CD8-positive, alpha-beta memory T cell (primary cell): Measurements from ENCODE around the gene PRDM16. TPM values are rescaled to one million over a fixed set of nuclear protein-coding genes. Genes with fewer than 3 reads are reported as not detected.
"Not testable (repeated sequence)": the region's sequence is repeated elsewhere in the genome, so short reads cannot be mapped to it uniquely, and the experiment has no call there.

ENCODE experiments used
- CTCF ChIA-PET: fragments of 350-600 bp; sonication (Branson Sonifier 250); formaldehyde crosslinking; loops from one replicate; lab custom pipeline; 2021; ENCODE audit warnings: antibody characterized with exemption; lab: Charles Lee
- POLR2A ChIA-PET: fragments of 350-600 bp; sonication (Branson Sonifier 250); formaldehyde crosslinking; loops from one replicate; lab custom pipeline; 2021; ENCODE audit warnings: antibody characterized with exemption; lab: Charles Lee
- DNase-seq, 5 donors: peaks; one replicate each; pipeline versions ENCODE4 v3.0.0 to v3.0.0-alpha.2; 2020 to 2022; ENCODE audit warnings: mixed read lengths in 1 of 5
- H3K27ac ChIP-seq: one replicate; pipeline ENCODE4 v1.7.0; 2013; ENCODE audit warnings: low read depth, mild to moderate bottlenecking, low read length, moderate library complexity
- H3K27me3 ChIP-seq: 2 replicates; pipeline ENCODE4 v1.7.0; 2013; ENCODE audit warnings: low read length, mild to moderate bottlenecking; ENCODE audit not compliant: insufficient read depth, poor library complexity, severe bottlenecking
- H3K36me3 ChIP-seq: 2 replicates; pipeline ENCODE4 v1.7.0; 2013; ENCODE audit warnings: mild to moderate bottlenecking, low read length, moderate library complexity; ENCODE audit not compliant: insufficient read depth
- H3K4me1 ChIP-seq: 2 replicates; pipeline ENCODE4 v1.7.0; 2013; ENCODE audit warnings: mild to moderate bottlenecking, low read length, moderate library complexity; ENCODE audit not compliant: insufficient read depth
- H3K4me3 ChIP-seq: 2 replicates; pipeline ENCODE4 v1.7.0; 2013; ENCODE audit warnings: mild to moderate bottlenecking, low read length
- H3K9me3 ChIP-seq: 2 replicates; pipeline ENCODE4 v1.7.0; 2013; ENCODE audit warnings: mild to moderate bottlenecking, low read length
- H3K27ac Mint-ChIP-seq, 8 donors: one replicate each; pipeline ENCODE4 v1.8.0; 2020 to 2021; ENCODE audit warnings: mixed read lengths in 8 of 8, mild to moderate bottlenecking in 6 of 8, inconsistent platforms in 3 of 8, moderate library complexity in 3 of 8
- H3K27me3 Mint-ChIP-seq, 2 donors: one replicate each; pipeline ENCODE4 v1.8.0; 2020 to 2021; ENCODE audit warnings: mixed read lengths in 2 of 2, mild to moderate bottlenecking in 1 of 2, moderate library complexity in 1 of 2
- H3K36me3 Mint-ChIP-seq, 3 donors: one replicate each; pipeline ENCODE4 v1.8.0; 2020 to 2021; ENCODE audit warnings: mixed read lengths in 3 of 3, inconsistent platforms in 1 of 3, mild to moderate bottlenecking in 1 of 3
- H3K4me1 Mint-ChIP-seq, 3 donors: one replicate each; pipeline ENCODE4 v1.8.0; 2020 to 2021; ENCODE audit warnings: mixed read lengths in 3 of 3, inconsistent platforms in 1 of 3, mild to moderate bottlenecking in 1 of 3
- H3K4me3 Mint-ChIP-seq, 7 donors: one replicate each; pipeline ENCODE4 v1.8.0; 2020 to 2021; ENCODE audit warnings: mixed read lengths in 7 of 7, mild to moderate bottlenecking in 6 of 7, moderate library complexity in 4 of 7, inconsistent platforms in 2 of 7
- H3K9me3 Mint-ChIP-seq, 5 donors: one replicate each; pipeline ENCODE4 v1.8.0; 2020 to 2022; ENCODE audit warnings: mixed read lengths in 5 of 5, mild to moderate bottlenecking in 3 of 5, moderate library complexity in 2 of 5, inconsistent platforms in 1 of 5
- polyA plus RNA-seq: library from polyadenylated mRNA; unstranded; fragments of 300-500 nt; fragmentation: Illumina TruSeq; gene quantifications from one replicate; pipeline ENCODE4 v1.2.3, GENCODE V29; 2021
- total RNA-seq, 2 experiments: library from RNA; stranded (reverse); gene quantifications; one replicate each; pipeline ENCODE4 v1.2.3, GENCODE V29; 2021

The PRDM16 gene
- total and polyA plus RNA-seq, 3 experiments from 2014 or later, result not detected

DNA sequence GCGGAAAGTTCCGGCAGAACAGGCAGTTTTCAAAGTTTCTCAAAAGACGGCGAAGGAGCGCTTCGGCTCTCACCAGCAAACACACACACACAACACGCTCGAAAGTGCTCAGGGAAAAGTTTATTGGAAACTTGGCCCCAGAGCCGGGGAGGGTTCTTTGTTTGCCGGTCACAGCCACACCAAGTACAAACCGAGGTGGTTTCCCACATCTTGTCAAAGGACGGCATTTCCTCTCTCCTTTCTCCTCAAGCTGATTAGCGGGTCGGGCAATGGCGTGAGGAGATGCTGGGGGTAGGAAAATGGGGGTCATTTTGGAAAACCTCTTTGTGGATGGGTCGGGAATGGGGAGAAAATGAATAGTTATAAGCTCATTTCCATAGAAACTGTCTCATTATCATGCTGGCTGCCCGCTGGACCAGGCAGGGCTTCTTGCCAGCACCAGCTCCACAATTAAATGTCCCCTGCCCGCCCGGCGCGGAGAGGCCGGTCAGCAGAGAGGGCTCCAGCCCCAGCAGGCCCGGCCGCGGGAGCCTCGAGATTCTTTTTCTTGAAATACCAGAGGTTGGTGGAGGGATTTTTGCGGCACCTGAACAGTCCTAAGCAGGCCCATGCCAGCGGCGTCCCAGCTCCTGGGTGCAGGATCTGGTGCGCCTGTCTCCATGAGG is 92.3 kb downstream of the PRDM16 start:
- DNase-seq, result no peak
- POLR2A ChIA-PET, result no interaction called here
- H3K36me3 Mint-ChIP-seq, result no peaks in the 10 kb centered on the region
- no peaks in the 10 kb centered on the region for H3K9me3 Mint-ChIP-seq
- no peaks in the 10 kb centered on the region for H3K4me1 ChIP-seq
- peaks cover 7% of the 10 kb centered on the region for H3K27me3 ChIP-seq
- H3K4me1 Mint-ChIP-seq, result peaks cover 4 to 7% (median 7%) of the 10 kb centered on the region in 3 donors
- peaks cover 16 to 20% of the 10 kb centered on the region in 2 donors for H3K27me3 Mint-ChIP-seq
- H3K36me3 ChIP-seq, result no peaks in the 10 kb centered on the region
- H3K9me3 ChIP-seq, result no peaks in the 10 kb centered on the region
- H3K4me3 Mint-ChIP-seq, result peak overlapping the region in 3 of 7 donors; percentile 48 to 59 (median 54)
- no peak overlapping the region for H3K27ac ChIP-seq
- CTCF ChIA-PET, result no interaction called here
- no peak overlapping the region for H3K4me3 ChIP-seq
- no peak overlapping the region for H3K27ac Mint-ChIP-seq

DNA sequence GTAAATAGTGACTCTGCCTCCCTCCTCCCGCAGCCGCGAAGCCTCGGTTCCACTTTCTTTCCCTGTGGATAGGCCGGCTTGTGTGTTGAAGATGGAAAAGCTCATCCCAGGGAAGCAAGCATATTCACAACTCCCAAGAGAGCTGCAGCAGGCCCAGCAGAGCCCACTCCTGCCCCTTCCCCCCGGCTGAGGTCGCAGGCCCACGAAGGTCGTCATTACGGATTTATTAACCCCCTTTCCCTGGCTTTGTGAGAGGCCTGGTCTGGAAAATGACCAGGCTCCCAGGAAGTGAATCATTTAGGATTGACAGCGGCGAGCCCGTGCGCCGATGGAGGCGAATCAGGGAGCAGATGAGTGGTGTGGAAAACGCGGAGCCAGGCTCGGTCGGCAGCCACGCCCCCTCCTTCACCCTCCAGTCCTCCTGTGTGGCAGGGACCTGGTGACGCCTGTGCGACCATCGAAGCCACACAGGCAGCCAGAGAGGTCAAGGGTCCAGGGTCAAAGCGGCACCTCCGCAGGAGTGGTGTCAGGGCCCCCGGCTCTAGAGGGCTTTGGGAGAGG is 93.4 kb downstream of the PRDM16 start:
- Histone ChIP-seq H3K27me3 (peaks cover 4% of the 10 kb centered on the region), H3K27ac (no peak overlapping the region), H3K4me3 (no peak overlapping the region), H3K4me1 (no peaks in the 10 kb centered on the region), H3K9me3 (no peaks in the 10 kb centered on the region), H3K36me3 (no peaks in the 10 kb centered on the region)
- CTCF ChIA-PET, result no interaction called here
- Mint-ChIP-seq H3K4me3 (no peak overlapping the region), H3K9me3 (no peaks in the 10 kb centered on the region), H3K4me1 (peaks cover 4 to 7% (median 7%) of the 10 kb centered on the region in 3 donors), H3K27me3 (peaks cover 11 to 16% of the 10 kb centered on the region in 2 donors), H3K27ac (no peak overlapping the region), H3K36me3 (no peaks in the 10 kb centered on the region)
- POLR2A ChIA-PET, result no interaction called here
- DNase-seq, result no peak

DNA sequence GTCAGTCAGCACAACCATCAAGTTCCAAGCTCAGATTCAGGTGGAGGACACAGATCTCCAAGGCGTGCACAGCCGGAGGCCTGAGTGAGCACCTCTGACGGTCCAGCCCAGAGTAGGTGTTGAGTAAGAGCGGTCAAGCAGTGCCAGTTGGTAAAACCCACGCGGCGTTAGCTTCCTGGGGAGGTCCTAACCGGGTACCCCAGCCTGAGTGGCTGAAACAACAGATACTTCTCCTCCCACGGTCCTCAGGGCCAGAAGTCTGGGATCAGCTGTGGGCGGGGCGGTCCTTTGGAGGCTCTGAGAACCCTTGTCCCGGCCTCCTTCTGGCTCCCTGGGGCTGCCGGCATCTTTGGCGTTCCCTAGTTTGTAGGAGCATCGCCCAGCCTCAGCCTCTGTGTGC is 94.4 kb downstream of the PRDM16 start:
- H3K4me3 ChIP-seq, result no peak overlapping the region
- H3K27ac ChIP-seq, result no peak overlapping the region
- H3K27me3 ChIP-seq, result peaks cover 4% of the 10 kb centered on the region
- no peaks in the 10 kb centered on the region for H3K9me3 ChIP-seq
- DNase-seq, result peak in 1 of 5 donors; percentile 39
- CTCF ChIA-PET, result no interaction called here
- peaks cover 11 to 12% of the 10 kb centered on the region in 2 donors for H3K27me3 Mint-ChIP-seq
- H3K36me3 Mint-ChIP-seq, result no peaks in the 10 kb centered on the region
- no peak overlapping the region for H3K4me3 Mint-ChIP-seq
- no peaks in the 10 kb centered on the region for H3K4me1 ChIP-seq
- H3K9me3 Mint-ChIP-seq, result no peaks in the 10 kb centered on the region
- H3K27ac Mint-ChIP-seq, result peak overlapping the region in 1 of 8 donors; percentile 3
- no peaks in the 10 kb centered on the region for H3K36me3 ChIP-seq
- H3K4me1 Mint-ChIP-seq, result peaks cover 4 to 7% (median 7%) of the 10 kb centered on the region in 3 donors
- POLR2A ChIA-PET, result no interaction called here

DNA sequence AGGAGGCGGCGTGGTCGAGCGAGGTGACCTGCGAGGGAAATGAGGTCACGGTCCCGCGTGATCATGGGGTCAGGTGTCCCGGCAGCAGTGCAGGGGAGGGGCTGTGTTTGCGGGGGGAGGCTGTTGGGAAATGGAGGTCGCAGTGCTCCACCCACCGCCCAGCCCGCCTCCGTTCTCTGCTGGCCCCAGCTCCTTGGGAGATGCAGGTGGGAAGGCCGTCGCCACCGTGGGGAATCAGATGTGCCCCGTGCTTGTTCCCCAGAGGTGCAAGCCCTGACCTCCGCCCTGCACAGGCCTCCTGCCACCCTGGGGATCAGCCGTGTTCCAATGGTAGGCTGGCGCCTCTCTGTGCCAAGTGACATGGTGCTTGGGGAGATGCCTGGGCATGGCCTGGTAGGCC is 95.7 kb downstream of the PRDM16 start:
- ChIA-PET CTCF (no interaction called here), POLR2A (no interaction called here)
- no peaks in the 10 kb centered on the region for H3K9me3 ChIP-seq
- H3K36me3 ChIP-seq, result no peaks in the 10 kb centered on the region
- H3K4me1 ChIP-seq, result no peaks in the 10 kb centered on the region
- H3K4me1 Mint-ChIP-seq, result peaks cover 4 to 7% (median 7%) of the 10 kb centered on the region in 3 donors
- no peak overlapping the region for H3K27ac ChIP-seq
- no peak overlapping the region for H3K4me3 Mint-ChIP-seq
- H3K27me3 Mint-ChIP-seq, result peaks cover 3 to 9% of the 10 kb centered on the region in 2 donors
- no peaks in the 10 kb centered on the region for H3K36me3 Mint-ChIP-seq
- peaks cover 4% of the 10 kb centered on the region for H3K27me3 ChIP-seq
- no peak overlapping the region for H3K4me3 ChIP-seq
- H3K9me3 Mint-ChIP-seq, result no peaks in the 10 kb centered on the region
- DNase-seq, result no peak
- H3K27ac Mint-ChIP-seq, result no peak overlapping the region

DNA sequence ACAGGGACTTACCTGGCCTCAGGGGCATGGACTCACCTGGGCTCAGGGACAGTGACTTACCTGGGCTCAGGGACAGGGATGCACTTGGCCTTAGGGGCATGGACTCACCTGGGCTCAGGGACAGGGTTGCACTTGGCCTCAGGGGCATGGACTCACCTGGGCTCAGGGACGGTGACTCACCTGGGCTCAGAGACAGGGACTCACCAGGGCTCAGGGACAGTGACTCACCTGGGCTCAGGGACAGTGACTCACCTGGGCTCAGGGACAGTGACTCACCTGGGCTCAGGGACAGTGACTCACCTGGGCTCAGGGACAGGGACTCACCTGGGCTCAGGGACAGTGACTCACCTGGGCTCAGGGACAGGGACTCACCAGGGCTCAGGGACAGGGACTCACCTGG is 96.2 kb downstream of the PRDM16 start:
- H3K4me3 ChIP-seq, H3K4me1 Mint-ChIP-seq, POLR2A ChIA-PET, H3K9me3 Mint-ChIP-seq, H3K27ac Mint-ChIP-seq, H3K9me3 ChIP-seq, H3K36me3 ChIP-seq, H3K27ac ChIP-seq, H3K27me3 ChIP-seq, DNase-seq, H3K4me1 ChIP-seq, H3K4me3 Mint-ChIP-seq, H3K36me3 Mint-ChIP-seq, CTCF ChIA-PET: not testable (repeated sequence)
- H3K27me3 Mint-ChIP-seq, result peaks cover 4 to 12% of the 10 kb centered on the region in 2 donors

DNA sequence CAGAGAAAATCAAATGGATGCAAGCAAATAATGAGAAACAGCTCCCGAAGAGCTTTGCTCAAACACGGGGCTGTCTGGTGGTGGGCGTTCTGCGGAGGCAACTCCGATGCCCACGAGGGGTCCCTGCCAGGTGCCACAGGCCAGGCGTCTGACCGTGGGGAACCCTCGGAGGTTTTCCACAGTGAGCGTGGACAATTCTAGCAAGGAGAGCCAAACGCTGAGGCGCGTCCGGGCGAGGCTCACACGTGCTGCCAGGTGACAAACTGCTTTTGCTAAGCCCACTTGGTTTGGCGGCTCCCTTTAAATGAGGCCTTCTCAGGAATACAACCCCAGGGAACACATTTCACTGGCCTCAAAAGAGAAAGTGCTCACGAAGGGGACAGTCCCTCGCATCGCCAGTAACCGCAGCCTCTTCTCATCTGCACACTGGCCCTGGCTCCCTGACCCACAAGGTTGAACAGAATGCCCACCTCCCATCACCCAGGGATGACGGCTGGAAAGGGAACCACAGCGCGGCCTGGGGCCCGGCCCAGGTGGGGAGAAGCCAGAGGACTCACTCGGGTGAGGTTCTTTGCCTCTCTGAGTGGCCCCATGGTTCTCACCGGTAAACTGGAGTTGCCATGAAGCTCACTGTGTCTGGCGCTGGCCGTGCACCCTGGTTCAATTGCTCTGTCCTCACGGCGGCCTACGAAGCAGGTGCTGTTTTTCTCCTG is 97.4 kb downstream of the PRDM16 start:
- Mint-ChIP-seq H3K9me3 (no peaks in the 10 kb centered on the region), H3K36me3 (no peaks in the 10 kb centered on the region), H3K27ac (no peak overlapping the region), H3K27me3 (peaks cover 5 to 18% of the 10 kb centered on the region in 2 donors), H3K4me1 (peaks cover 0 to 6% (median 0%) of the 10 kb centered on the region in 3 donors), H3K4me3 (no peak overlapping the region)
- no peaks in the 10 kb centered on the region for H3K4me1 ChIP-seq
- H3K9me3 ChIP-seq, result no peaks in the 10 kb centered on the region
- H3K36me3 ChIP-seq, result no peaks in the 10 kb centered on the region
- ChIA-PET CTCF (no interaction called here), POLR2A (no interaction called here)
- no peak overlapping the region for H3K4me3 ChIP-seq
- peaks cover 7% of the 10 kb centered on the region for H3K27me3 ChIP-seq
- DNase-seq, result no peak
- H3K27ac ChIP-seq, result no peak overlapping the region

DNA sequence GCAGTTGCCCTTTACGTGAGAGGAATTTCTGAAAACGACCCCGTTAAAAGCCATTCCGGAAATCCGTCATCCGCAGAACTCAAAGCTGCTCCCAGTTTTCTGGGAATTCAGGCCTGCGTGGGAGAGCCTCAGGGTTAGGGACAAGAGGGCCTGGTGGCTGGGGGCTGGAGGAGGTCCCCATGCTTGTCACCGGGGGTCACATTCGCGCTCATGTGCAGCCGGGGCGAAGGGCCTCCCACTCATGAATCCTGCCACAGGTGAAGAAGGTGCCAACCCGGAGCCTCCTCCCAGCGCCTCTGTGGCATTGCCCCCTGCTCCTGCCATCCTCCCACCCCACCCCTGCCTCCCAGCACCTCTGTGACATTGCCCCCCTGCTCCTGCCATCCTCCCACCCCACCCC is 98.3 kb downstream of the PRDM16 start:
- CTCF ChIA-PET, result no interaction called here
- no peaks in the 10 kb centered on the region for H3K9me3 ChIP-seq
- H3K4me1 Mint-ChIP-seq, result peaks cover 0 to 5% (median 0%) of the 10 kb centered on the region in 3 donors
- H3K27me3 ChIP-seq, result peaks cover 7% of the 10 kb centered on the region
- no peak overlapping the region for H3K27ac Mint-ChIP-seq
- H3K4me1 ChIP-seq, result no peaks in the 10 kb centered on the region
- POLR2A ChIA-PET, result no interaction called here
- H3K4me3 Mint-ChIP-seq, result no peak overlapping the region
- peaks cover 7 to 21% of the 10 kb centered on the region in 2 donors for H3K27me3 Mint-ChIP-seq
- H3K4me3 ChIP-seq, result no peak overlapping the region
- H3K27ac ChIP-seq, result no peak overlapping the region
- DNase-seq, result no peak
- no peaks in the 10 kb centered on the region for H3K9me3 Mint-ChIP-seq
- H3K36me3 Mint-ChIP-seq, result no peaks in the 10 kb centered on the region
- H3K36me3 ChIP-seq, result no peaks in the 10 kb centered on the region

DNA sequence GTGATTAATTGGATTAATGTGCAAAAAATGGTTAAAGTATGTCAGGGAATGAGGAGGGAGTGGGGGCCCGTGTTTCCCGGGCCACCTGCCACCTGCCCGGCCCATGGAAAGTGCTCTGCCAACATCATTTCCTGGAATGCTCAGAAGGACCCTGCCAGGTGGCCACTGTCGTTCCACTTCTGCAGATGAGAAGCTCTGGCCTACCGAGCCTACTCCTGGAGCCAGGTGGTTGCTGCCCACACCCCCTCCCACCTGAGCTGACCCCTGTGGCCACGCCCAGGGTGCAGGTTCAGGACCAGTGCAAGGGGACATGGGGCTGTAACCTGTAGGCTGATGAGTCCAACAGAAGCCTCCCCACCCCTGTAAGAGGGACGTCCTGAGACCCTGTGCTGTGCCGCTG is 99.7 kb downstream of the PRDM16 start:
- Mint-ChIP-seq H3K27ac (no peak overlapping the region), H3K4me1 (peaks cover 0 to 5% (median 0%) of the 10 kb centered on the region in 3 donors), H3K27me3 (peaks cover 11 to 27% of the 10 kb centered on the region in 2 donors), H3K4me3 (no peak overlapping the region), H3K36me3 (no peaks in the 10 kb centered on the region), H3K9me3 (no peaks in the 10 kb centered on the region)
- Histone ChIP-seq H3K27ac (no peak overlapping the region), H3K4me3 (no peak overlapping the region), H3K27me3 (peaks cover 7% of the 10 kb centered on the region), H3K36me3 (no peaks in the 10 kb centered on the region), H3K9me3 (no peaks in the 10 kb centered on the region), H3K4me1 (no peaks in the 10 kb centered on the region)
- DNase-seq, result no peak
- ChIA-PET CTCF (no interaction called here), POLR2A (no interaction called here)
